Hematopoietic multipotent progenitor cell treated with erythropoietin and hydrocortisone succinate and interleukin-3 and kit ligand, for 4 days (in vitro differentiated cells): ENCODE results near the gene RFXANK.

ENCODE experiments used
- DNase-seq: peaks from one replicate; pipeline ENCODE4 v3.0.0-alpha.2; 2015

The RFXANK gene

GRCh38 chr19:19234220-19234816, 42.3 kb downstream of the RFXANK start:
- DNase-seq: no peak

- no peak for DNase-seq
Measured at GRCh38 chr19:19236173-19236572, 44.1 kb downstream of the RFXANK start.

GRCh38 chr19:19238126-19238894, 46.3 kb downstream of the RFXANK start:
- no peak for DNase-seq

GRCh38 chr19:19239675-19240074, 47.6 kb downstream of the RFXANK start:
- no peak for DNase-seq

GRCh38 chr19:19240476-19240875, 48.4 kb downstream of the RFXANK start:
- no peak for DNase-seq

- no peak for DNase-seq
Measured at GRCh38 chr19:19250196-19250801, 58.2 kb downstream of the RFXANK start.
